Measurements from ENCODE around the gene MYO16.

The MYO16 gene

GRCh38 chr13:108629988-108630387 lies 577 bp downstream of the MYO16 start:
- no peak overlapping the region for H3K27ac ChIP-seq
- TF ChIP-seq ZFX (IDR thresholded peaks at IDR 0.05; ENCODE audit: borderline replicate concordance) (no peak), CTCF (IDR thresholded peaks at IDR 0.05) (no peak)

DNA sequence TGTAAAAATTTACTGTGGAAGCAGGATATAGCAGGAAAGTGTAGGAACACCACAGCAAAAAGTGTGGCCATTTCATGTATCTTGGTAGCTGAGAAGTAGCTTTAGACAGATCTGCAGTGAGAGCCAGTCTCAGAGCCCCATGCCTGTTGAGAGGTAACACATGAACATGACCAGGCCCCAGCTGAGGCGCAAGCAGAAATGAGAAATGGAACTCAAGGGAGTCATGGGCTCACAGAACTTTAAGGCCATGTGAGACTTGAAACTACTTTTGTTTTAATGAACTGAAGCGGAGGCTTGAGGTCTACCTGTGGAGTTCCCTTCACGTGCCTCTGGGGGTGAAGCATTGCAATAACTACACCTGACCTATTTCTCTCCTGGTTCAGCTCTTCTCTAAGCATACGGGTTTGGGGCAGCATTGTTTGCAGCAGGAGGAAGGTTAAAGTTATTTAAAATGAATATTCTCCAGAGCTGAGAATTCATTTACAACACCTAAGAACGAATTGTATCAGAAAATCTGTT lies 3.3 kb downstream of the MYO16 start:
- H3K27ac ChIP-seq: no peak overlapping the region
- no peak for TF ChIP-seq CTCF (IDR thresholded peaks at IDR 0.05)
- TF ChIP-seq ZFX (IDR thresholded peaks at IDR 0.05; ENCODE audit: borderline replicate concordance): no peak

DNA sequence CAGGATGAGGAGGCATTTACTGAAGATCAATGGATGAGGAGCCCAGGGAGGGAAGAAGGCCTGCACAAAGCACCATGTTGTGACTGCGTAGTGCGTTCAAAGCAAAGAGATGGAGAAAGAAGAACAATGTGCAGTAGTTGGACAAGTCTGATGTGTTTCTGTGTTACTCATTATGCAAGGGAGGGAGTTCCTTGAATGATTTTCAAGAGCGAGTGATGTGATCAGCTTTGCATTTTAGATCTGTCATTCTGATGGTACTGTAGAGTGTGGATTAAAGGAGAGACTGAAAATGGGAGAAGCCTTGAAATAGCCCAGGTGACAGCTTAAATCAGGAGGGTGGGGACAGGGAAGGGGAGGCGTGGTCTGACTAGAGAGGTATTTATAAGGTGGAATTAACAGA lies 9.5 kb downstream of the MYO16 start:
- H3K27ac ChIP-seq: no peak overlapping the region
- no peak for TF ChIP-seq CTCF (IDR thresholded peaks at IDR 0.05)

GRCh38 chr13:108643646-108644353 lies 14.4 kb downstream of the MYO16 start:
- H3K27ac ChIP-seq: no peak overlapping the region
- TF ChIP-seq ZFX (IDR thresholded peaks at IDR 0.05; ENCODE audit: borderline replicate concordance) (no peak), CTCF (IDR thresholded peaks at IDR 0.05) (no peak)

DNA sequence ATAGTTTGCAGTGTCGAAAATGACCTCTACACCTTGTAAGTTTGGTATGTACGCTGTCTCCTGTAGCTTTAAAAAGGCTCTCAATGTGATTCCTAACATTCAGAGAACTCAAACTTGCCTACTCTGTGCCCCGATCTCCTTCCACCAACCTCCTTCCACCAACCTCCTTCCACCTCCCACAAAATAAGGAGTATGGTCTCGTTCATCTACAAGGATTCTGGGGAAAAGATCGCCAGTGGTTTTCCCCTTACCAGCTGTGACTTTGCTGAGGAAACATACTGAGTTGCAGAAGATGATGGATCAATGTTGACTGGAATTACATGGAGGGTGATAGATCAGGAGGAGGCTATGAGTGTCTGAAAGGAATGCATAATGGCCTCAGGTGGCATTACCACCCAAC lies 16.0 kb downstream of the MYO16 start:
- TF ChIP-seq ZFX (IDR thresholded peaks at IDR 0.05; ENCODE audit: borderline replicate concordance) (no peak), CTCF (IDR thresholded peaks at IDR 0.05) (no peak)
- no peak overlapping the region for H3K27ac ChIP-seq

- no peak for TF ChIP-seq ZFX (IDR thresholded peaks at IDR 0.05; ENCODE audit: borderline replicate concordance)
- no peak overlapping the region for H3K27ac ChIP-seq
These were observed 20.9 kb downstream of the MYO16 start for GRCh38 chr13:108650271-108650670.

GRCh38 chr13:108656742-108657141 lies 27.3 kb downstream of the MYO16 start:
- H3K27ac ChIP-seq: no peak overlapping the region
- TF ChIP-seq ZFX (IDR thresholded peaks at IDR 0.05; ENCODE audit: borderline replicate concordance): no peak
- TF ChIP-seq CTCF (IDR thresholded peaks at IDR 0.05): no peak

DNA sequence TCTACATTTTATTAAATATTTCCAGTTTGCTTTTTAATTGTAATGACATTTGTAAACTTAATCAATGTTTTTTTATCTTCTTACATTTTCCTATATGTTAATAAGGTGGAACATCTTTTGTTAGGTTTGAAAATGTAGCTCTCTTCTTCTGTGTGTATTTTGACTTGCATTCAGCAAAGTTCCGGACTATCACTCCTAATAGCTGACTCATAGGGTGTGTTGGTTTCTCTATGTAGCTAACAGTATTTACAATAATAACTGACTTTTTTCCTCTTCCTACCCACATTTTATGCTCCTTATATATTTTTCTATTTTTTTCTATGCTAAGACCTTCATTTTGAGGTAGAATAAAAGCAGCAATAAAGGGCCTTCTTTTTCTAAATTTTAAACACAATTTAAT lies 28.1 kb downstream of the MYO16 start:
- no peak overlapping the region for H3K27ac ChIP-seq
- no peak for TF ChIP-seq ZFX (IDR thresholded peaks at IDR 0.05; ENCODE audit: borderline replicate concordance)
- no peak for TF ChIP-seq CTCF (IDR thresholded peaks at IDR 0.05)
